HG02943 (cell line): Measurements from ENCODE around the gene INTS12.
"Not testable (repeated sequence)": the region's sequence is repeated elsewhere in the genome, so short reads cannot be mapped to it uniquely, and the experiment has no call there.

Source experiments
- ATAC-seq: cut with Tn5 transposase; IDR thresholded peaks from one replicate; pipeline ENCODE4 v1.9.1; 2021; ENCODE audit warnings: mild to moderate bottlenecking, low read depth, moderate library complexity; ENCODE audit not compliant: unreplicated experiment

The INTS12 gene

GRCh38 chr4:105694812-105695211 lies 13.7 kb downstream of the INTS12 start:
- ATAC-seq: not testable (repeated sequence)

DNA sequence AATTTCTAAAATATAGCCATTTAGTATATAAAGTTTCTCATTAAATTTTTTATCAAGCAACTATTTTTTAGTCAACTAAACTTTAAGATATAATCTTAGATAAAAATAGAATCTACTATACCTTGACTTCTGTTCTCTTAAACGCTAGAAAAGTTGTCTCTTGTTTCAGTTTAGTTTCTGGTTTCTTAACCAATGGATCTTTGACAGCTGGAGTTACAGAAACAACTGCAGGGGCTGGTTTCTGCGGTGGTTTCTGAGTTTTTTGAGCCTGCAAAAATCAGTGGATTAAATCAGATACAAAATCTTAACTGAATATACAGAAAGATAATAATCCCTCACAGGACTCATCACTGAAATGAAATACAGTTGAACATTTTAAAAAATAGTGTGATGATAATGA lies 21.9 kb downstream of the INTS12 start:
- no peak for ATAC-seq

- ATAC-seq: no peak
These were observed 25.5 kb downstream of the INTS12 start for GRCh38 chr4:105683038-105683437.

DNA sequence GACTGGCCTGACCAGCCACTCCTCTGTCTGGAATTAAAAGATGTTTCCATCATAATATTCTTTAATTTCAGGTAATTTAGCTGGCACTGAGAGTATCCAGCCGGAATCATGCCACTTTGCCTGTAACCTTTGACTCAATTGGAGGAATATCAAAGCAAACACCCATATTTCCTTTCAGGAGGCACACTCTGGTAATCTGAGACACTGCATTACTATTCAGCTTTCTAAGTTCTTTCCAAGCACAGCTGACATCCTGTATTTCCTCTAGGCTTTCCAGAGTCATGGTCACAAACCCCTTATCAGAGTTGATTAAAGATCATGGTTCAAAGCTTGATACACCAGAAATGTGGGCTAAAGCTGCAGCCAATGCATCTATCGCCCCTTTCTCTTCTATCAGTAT lies 29.3 kb downstream of the INTS12 start:
- no peak for ATAC-seq

GRCh38 chr4:105677709-105678108 lies 30.8 kb downstream of the INTS12 start:
- ATAC-seq: no peak

GRCh38 chr4:105674011-105674410 lies 34.5 kb downstream of the INTS12 start:
- ATAC-seq: no peak

GRCh38 chr4:105671301-105671700 lies 37.2 kb downstream of the INTS12 start:
- ATAC-seq: no peak

- ATAC-seq: no peak
These were observed 37.8 kb downstream of the INTS12 start for GRCh38 chr4:105670684-105671083.

GRCh38 chr4:105666693-105667092 lies 41.8 kb downstream of the INTS12 start:
- no peak for ATAC-seq

GRCh38 chr4:105662935-105663675 lies 45.4 kb downstream of the INTS12 start:
- ATAC-seq: no peak

DNA sequence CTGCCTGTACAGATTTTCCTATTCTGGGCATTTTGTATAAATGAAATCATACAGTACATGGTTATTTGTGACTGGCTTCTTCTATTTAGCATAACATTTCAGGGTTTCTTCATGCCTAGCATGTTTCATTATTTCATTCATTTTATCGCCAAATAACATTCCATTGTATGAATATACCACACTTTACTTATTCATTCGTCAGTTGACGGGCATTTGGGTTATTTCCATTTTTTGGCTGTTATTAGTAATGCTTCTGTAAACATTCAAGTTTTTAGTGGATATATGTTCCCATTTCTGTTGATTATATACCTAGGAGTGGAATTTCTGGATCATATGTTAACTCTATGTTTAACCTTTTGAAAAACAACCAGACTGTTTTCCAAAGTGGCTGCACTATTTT lies 47.5 kb downstream of the INTS12 start:
- ATAC-seq: no peak

GRCh38 chr4:105659190-105659589 lies 49.3 kb downstream of the INTS12 start:
- no peak for ATAC-seq

DNA sequence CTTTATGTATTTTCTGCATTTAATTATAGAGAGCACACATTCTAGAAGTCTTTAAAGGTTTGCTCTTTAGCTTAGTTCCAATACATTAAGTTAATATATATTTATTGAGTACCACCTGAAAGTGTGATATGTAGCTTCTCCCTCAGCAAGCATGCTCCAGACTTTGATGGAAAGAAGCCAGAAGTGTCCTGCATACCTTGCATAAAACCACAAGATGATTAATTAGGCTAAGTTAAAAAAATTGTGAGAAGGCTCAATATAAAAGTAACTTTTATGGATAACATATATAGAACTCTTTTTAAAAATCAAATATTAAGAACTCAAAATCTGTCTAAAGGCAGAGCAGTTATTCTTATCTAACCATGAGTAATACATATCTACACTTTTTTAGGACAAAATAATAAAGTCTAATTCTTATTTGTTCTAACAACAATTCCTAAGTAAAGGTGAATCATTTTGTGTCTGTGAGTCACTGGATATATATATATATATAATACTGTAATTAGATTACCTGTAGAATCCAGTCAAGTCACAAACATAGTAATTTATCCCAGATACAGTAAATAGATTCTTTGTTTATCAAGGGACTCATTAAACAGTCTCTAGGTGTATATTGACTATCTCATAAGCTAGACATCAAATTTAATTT lies 51.2 kb downstream of the INTS12 start:
- no peak for ATAC-seq

DNA sequence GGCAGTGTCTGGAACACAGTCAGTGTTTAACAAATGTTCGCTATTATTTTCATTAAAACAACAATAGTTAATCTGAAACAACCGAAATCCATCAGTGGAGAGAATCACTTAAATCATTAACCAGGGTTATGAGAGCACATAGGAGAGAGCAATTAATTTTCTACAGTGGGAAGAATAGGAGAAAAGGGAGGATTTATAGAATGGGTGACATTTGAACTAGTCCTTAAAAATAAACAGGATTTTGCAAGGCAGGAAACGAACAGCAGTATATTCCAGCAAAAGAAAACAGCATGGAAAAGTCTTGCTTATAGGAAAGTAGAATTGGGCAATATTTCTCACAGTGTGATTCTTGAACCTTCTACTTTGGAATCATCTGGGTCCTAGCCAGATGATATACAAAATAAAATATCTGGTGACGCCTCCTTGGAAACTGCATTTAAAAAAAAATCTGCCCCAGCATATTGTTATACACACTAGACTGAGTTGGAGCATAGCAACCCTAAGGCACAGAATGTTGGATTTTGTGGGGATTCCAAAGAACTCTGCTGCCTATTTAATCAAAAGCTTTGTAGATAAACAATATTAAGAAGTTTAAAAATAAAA lies 56.1 kb downstream of the INTS12 start:
- no peak for ATAC-seq

DNA sequence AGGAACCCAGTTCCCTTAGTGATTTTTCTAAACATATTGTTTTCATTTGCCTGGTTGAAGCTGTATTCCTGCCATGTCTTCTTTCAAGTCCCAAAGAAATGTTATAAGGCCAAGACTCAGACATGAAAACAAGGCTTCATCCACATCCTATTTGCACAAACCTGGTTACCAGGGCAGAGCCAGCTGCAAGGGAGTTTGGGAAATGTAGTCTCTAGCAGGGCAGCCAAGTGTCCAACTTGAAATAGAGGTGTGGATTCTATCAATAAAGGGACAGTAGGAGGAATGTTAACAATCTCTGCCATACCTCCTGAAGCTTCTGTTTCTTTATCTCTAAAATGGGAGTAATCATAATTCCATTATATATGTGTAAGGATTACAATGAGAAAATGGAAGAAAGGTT lies 56.6 kb downstream of the INTS12 start:
- ATAC-seq: no peak

- ATAC-seq: no peak
These were observed 58.3 kb downstream of the INTS12 start for GRCh38 chr4:105650190-105650589.

DNA sequence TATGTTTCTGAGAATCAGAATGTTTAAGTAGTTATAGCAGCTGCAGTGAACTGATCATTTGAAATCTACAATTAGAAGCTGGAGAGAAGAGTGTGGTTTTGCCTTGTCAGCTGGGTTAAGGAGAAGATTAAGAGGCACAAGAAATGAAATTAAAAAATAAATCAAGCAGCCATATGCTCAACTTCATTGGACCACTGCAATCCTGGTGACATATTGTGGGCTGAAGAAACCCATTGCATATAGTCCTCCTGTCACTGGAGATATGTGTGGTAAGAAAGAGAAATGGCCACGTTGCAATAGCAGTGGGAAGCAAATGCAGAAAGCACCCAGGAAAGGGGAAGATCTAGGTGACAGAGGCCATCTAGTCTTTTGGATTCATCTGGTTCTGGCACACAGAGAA lies 63.0 kb downstream of the INTS12 start:
- no peak for ATAC-seq

GRCh38 chr4:105644257-105644656 lies 64.2 kb downstream of the INTS12 start:
- ATAC-seq: no peak

DNA sequence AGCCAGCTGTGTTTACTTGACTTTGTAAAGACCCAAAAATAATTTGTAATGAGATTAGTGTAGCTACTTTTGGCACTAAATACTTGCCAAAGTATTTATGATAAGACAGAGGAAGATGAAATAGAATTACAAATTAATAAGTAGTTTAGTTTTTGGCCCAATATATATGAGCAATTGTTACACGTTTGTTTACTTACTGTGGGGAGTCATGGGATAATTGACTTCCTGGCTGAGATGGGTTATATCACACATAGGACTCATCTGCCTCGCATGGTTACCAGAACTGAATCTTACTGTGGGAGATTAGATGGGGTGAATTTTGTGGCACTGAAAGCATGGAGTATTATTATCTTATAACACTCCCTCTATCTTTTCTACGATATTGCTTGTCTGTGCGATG lies 66.6 kb downstream of the INTS12 start:
- no peak for ATAC-seq

DNA sequence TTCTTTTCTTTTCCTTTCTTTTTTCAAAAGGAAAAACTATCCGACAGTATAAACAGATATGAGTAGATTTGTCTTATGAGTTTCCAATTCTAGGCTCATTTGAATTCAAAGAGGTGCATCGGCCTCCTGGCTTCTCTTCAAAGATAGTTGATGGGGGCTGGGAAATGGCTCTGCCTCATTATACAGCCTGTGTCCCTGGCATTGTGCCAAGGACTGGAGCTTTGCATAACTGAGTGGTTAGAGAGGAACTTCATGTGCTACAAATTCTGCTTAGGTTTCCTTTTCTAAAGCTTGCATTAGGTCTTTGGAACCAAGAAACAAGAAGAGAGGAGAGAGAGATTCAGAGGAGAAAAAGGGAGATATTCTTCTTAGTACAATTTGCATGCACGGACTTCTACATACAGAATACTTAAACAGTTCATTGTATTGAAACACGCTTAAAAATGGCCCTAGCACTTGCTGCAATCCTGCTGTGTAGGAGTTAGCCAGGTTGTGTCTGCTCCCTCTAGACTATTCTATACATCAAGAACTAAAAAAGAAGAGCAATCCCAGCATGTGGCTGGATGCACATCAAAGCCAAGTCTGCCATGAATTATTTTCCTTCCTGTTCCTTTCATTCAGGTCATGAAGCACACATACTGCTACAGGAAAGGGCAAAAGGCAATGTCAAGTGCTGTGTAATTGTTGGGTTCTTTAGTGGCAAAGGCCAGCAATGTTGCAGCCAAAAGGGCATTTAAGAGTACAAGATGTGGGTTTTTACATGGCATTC lies 70.9 kb downstream of the INTS12 start:
- peak; percentile 79 for ATAC-seq

DNA sequence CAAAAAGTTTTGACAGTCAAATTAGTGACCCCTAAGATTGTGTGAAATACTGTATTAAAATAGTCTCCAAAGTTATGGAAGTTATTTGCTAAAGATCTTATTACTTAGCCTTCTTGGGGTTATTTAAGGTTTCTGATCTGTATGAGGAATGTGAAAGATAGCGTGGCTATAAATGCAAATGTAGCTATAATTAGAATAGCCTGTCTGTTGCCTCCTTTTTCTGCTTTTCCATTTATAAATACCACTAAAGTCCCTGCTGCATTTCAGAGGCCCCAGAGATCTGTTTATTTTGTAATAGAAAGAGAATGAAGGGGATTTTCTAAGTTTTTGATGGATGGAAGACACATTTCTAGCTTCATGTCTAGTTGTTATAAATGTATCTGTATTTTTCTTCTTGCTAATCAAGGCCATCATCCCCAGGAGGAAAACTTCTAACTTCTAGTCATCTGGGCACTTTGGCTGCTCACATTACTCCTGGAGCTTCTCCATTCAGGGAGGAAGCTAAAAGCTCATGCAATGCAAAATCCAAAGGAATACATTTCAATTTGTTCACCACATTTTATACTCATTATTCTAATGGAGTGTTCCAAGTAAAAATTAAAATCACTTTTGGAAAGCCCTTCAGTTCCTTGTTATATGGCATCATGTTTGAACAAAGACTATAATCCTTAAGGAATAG lies 73.9 kb downstream of the INTS12 start:
- no peak for ATAC-seq
